GM13977 (cell line): ENCODE measurements around the gene CTNNA2.

Experiments used
- DNase-seq: peaks from one replicate; pipeline ENCODE4 v3.0.0; 2012; ENCODE audit warnings: low spot score
- in situ Hi-C: fragments of 300-500 bp; cut with MboI; formaldehyde crosslinking; loops from one replicate; pipeline ENCODE4 v1.12.0; 2022; ENCODE audit warnings: low sequenced_read_pairs, low pct_unique_long_range_greater_than_20kb, mixed read lengths, inconsistent platforms; ENCODE audit not compliant: unreplicated experiment
- TF ChIP-seq, protein P1 (sequence below): IDR thresholded peaks from 2 replicates; pipeline ENCODE4 v1.5.1; 2012; ENCODE audit warnings: mild to moderate bottlenecking, control low read depth; ENCODE audit not compliant: insufficient read depth; ENCODE audit errors: extremely low read depth, missing control alignments

The CTNNA2 gene

DNA sequence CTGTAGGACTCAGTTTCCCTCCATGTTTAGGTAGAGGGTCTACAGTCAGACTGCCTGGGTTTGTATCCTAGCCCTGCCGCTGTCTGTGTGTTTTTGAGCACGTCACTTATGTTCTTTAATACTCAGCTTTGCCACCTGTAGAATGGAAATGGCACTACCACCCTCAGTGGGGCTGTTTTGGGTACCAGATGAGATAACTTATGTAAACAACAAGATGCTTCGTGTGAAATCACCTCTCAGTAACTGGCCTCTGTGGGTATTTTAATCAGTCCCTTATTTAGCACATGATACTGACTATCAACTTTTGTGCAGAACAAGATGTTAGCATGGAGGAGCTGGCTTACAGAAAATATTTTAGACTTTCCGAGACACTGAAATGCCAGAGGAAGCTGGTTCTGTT, 495.7 kb downstream of the CTNNA2 start:
- TF ChIP-seq, protein P1, sequence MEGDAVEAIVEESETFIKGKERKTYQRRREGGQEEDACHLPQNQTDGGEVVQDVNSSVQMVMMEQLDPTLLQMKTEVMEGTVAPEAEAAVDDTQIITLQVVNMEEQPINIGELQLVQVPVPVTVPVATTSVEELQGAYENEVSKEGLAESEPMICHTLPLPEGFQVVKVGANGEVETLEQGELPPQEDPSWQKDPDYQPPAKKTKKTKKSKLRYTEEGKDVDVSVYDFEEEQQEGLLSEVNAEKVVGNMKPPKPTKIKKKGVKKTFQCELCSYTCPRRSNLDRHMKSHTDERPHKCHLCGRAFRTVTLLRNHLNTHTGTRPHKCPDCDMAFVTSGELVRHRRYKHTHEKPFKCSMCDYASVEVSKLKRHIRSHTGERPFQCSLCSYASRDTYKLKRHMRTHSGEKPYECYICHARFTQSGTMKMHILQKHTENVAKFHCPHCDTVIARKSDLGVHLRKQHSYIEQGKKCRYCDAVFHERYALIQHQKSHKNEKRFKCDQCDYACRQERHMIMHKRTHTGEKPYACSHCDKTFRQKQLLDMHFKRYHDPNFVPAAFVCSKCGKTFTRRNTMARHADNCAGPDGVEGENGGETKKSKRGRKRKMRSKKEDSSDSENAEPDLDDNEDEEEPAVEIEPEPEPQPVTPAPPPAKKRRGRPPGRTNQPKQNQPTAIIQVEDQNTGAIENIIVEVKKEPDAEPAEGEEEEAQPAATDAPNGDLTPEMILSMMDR = no peak
- no peak for DNase-seq
- in situ Hi-C loops = no loop called here

- no peak for DNase-seq
- in situ Hi-C loops = no loop called here
- TF ChIP-seq, protein P1 = no peak
Measured at GRCh38 chr2:80009211-80009610, 496.4 kb downstream of the CTNNA2 start.

GRCh38 chr2:80012061-80012460, 499.2 kb downstream of the CTNNA2 start:
- DNase-seq = no peak
- in situ Hi-C loops = no loop called here
- TF ChIP-seq, protein P1 = no peak

GRCh38 chr2:80014637-80015036, 501.8 kb downstream of the CTNNA2 start:
- in situ Hi-C loops = no loop called here
- DNase-seq = no peak
- TF ChIP-seq, protein P1 = no peak

DNA sequence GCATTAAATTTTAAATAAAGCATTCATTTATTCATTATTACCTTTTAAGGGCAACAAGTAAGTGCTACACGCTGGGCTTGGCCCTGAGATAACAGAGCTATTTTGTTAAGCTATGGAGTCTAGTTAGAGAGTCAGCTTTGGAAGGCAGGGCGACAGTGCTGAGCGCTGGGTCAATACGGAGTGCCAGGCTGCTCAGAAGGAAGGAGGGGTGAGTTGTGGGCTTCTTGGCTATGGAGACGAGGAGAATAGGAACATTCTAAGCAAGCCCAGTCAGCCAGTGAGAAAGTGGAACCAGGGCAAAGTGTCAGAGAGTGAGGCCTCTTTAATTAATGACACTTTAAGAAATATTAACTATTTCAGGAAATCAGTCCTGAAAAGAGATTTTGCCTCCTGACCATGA, 503.3 kb downstream of the CTNNA2 start:
- no peak for DNase-seq
- in situ Hi-C loops = no loop called here
- TF ChIP-seq, protein P1 = no peak

DNA sequence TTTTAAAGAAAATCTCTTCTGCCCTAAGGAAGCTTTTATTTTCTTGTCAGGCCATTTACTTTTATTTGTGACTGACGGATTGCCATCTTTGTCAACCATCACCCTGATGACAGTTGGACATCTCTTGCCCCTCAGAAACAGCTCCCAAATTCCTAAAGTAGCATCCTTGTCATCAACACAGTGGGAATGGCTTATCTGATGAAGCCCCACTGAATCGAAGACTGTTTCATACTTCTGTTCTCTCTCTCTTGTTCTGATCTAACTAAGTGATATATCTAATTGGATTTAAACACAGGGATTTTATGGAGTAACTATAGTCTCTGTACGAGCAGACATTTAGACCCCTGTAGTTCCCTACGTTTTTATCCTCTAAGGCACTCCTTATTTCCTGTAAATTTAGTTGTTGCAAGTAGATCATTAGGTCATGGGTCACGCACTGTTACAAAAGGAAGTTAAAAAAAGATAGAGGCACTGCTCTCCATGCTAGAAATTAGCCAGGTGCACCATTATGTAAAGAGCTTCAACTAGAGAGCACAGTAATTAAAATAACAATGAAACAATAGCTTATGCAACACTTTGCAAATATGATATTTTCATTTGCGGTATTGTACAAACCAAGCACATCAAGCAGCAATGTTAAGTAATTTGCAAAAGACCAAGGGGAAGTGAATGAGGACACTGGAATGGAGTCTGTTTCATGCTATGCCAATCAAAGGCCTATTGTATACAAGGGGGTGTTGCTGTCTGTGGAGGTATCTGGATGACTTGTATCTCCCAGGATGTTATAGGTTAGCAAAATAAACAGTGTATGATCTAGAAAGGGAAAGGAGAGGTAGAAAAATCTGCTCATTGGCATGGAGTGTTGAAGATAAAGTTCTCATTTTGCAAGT, 507.0 kb downstream of the CTNNA2 start:
- TF ChIP-seq, protein P1 = no peak
- in situ Hi-C loops = no loop called here

More for the DNA sequence above, 507.0 kb downstream of the CTNNA2 start:
- DNase-seq = no peak
